ENCODE results near the gene COA8.

Gene COA8

GRCh38 chr14:103562179-103562428 lies 656 bp upstream of the COA8 start:
- peak overlapping the region; percentile 95 for H3K27ac ChIP-seq (ENCODE audit: low read depth, low read length)
- H3K4me1 ChIP-seq (ENCODE audit: control insufficient read depth, insufficient read depth, low read length): peaks cover 22% of the 10 kb centered on the region
- no peaks in the 10 kb centered on the region for H3K27me3 ChIP-seq (ENCODE audit: control insufficient read depth, insufficient read depth, low read length)
- peak overlapping the region; percentile 94 for H3K4me3 ChIP-seq (ENCODE audit: low read length)
- H3K9ac ChIP-seq (ENCODE audit: low read length): peak overlapping the region; percentile 86
- peaks cover 2% of the 10 kb centered on the region for H3K36me3 ChIP-seq (ENCODE audit: control insufficient read depth, insufficient read depth, low read length)

- Histone ChIP-seq H3K4me1 (ENCODE audit: control insufficient read depth, insufficient read depth, low read length) (peaks cover 16% of the 10 kb centered on the region), H3K36me3 (ENCODE audit: control insufficient read depth, insufficient read depth, low read length) (peaks cover under 1% of the 10 kb centered on the region), H3K27ac (ENCODE audit: low read depth, low read length) (peak overlapping the region; percentile 95), H3K9ac (ENCODE audit: low read length) (peak overlapping the region; percentile 47), H3K4me3 (ENCODE audit: low read length) (peak overlapping the region; percentile 94), H3K27me3 (ENCODE audit: control insufficient read depth, insufficient read depth, low read length) (no peaks in the 10 kb centered on the region)
Measured at GRCh38 chr14:103563226-103563620, 463 bp downstream of the COA8 start.

GRCh38 chr14:103563844-103564505 lies 1.2 kb downstream of the COA8 start:
- no peaks in the 10 kb centered on the region for H3K36me3 ChIP-seq (ENCODE audit: control insufficient read depth, insufficient read depth, low read length)
- H3K27me3 ChIP-seq (ENCODE audit: control insufficient read depth, insufficient read depth, low read length): no peaks in the 10 kb centered on the region
- H3K4me1 ChIP-seq (ENCODE audit: control insufficient read depth, insufficient read depth, low read length): peaks cover 12% of the 10 kb centered on the region
- no peak overlapping the region for H3K27ac ChIP-seq (ENCODE audit: low read depth, low read length)
- H3K9ac ChIP-seq (ENCODE audit: low read length): no peak overlapping the region
- H3K4me3 ChIP-seq (ENCODE audit: low read length): peak overlapping the region; percentile 94

GRCh38 chr14:103568952-103569351 lies 6.2 kb downstream of the COA8 start:
- no peaks in the 10 kb centered on the region for H3K27me3 ChIP-seq (ENCODE audit: control insufficient read depth, insufficient read depth, low read length)
- peaks cover 2% of the 10 kb centered on the region for H3K4me1 ChIP-seq (ENCODE audit: control insufficient read depth, insufficient read depth, low read length)
- H3K27ac ChIP-seq (ENCODE audit: low read depth, low read length): no peak overlapping the region
- no peaks in the 10 kb centered on the region for H3K36me3 ChIP-seq (ENCODE audit: control insufficient read depth, insufficient read depth, low read length)
- no peak overlapping the region for H3K9ac ChIP-seq (ENCODE audit: low read length)
- H3K4me3 ChIP-seq (ENCODE audit: low read length): no peak overlapping the region

- no peak overlapping the region for H3K4me3 ChIP-seq (ENCODE audit: low read length)
- H3K4me1 ChIP-seq (ENCODE audit: control insufficient read depth, insufficient read depth, low read length): peaks cover 2% of the 10 kb centered on the region
- no peak overlapping the region for H3K9ac ChIP-seq (ENCODE audit: low read length)
- H3K36me3 ChIP-seq (ENCODE audit: control insufficient read depth, insufficient read depth, low read length): peaks cover 4% of the 10 kb centered on the region
- no peak overlapping the region for H3K27ac ChIP-seq (ENCODE audit: low read depth, low read length)
- no peaks in the 10 kb centered on the region for H3K27me3 ChIP-seq (ENCODE audit: control insufficient read depth, insufficient read depth, low read length)
Measured at GRCh38 chr14:103569408-103569807, 6.6 kb downstream of the COA8 start.

- H3K4me3 ChIP-seq (ENCODE audit: low read length): no peak overlapping the region
- no peak overlapping the region for H3K9ac ChIP-seq (ENCODE audit: low read length)
- peaks cover 16% of the 10 kb centered on the region for H3K4me1 ChIP-seq (ENCODE audit: control insufficient read depth, insufficient read depth, low read length)
- peaks cover 10% of the 10 kb centered on the region for H3K36me3 ChIP-seq (ENCODE audit: control insufficient read depth, insufficient read depth, low read length)
- no peak overlapping the region for H3K27ac ChIP-seq (ENCODE audit: low read depth, low read length)
- H3K27me3 ChIP-seq (ENCODE audit: control insufficient read depth, insufficient read depth, low read length): no peaks in the 10 kb centered on the region
Measured at GRCh38 chr14:103574104-103574503, 11.3 kb downstream of the COA8 start.

GRCh38 chr14:103574707-103575285 lies 12.0 kb downstream of the COA8 start:
- Histone ChIP-seq H3K4me3 (ENCODE audit: low read length) (no peak overlapping the region), H3K27ac (ENCODE audit: low read depth, low read length) (peak overlapping the region; percentile 1), H3K4me1 (ENCODE audit: control insufficient read depth, insufficient read depth, low read length) (peaks cover 16% of the 10 kb centered on the region), H3K27me3 (ENCODE audit: control insufficient read depth, insufficient read depth, low read length) (no peaks in the 10 kb centered on the region), H3K36me3 (ENCODE audit: control insufficient read depth, insufficient read depth, low read length) (peaks cover 10% of the 10 kb centered on the region), H3K9ac (ENCODE audit: low read length) (no peak overlapping the region)

GRCh38 chr14:103576371-103577024 lies 13.7 kb downstream of the COA8 start:
- Histone ChIP-seq H3K9ac (ENCODE audit: low read length) (no peak overlapping the region), H3K36me3 (ENCODE audit: control insufficient read depth, insufficient read depth, low read length) (peaks cover 10% of the 10 kb centered on the region), H3K27me3 (ENCODE audit: control insufficient read depth, insufficient read depth, low read length) (no peaks in the 10 kb centered on the region), H3K4me3 (ENCODE audit: low read length) (peak overlapping the region; percentile 5), H3K27ac (ENCODE audit: low read depth, low read length) (peak overlapping the region; percentile 74), H3K4me1 (ENCODE audit: control insufficient read depth, insufficient read depth, low read length) (peaks cover 13% of the 10 kb centered on the region)

- peaks cover 13% of the 10 kb centered on the region for H3K4me1 ChIP-seq (ENCODE audit: control insufficient read depth, insufficient read depth, low read length)
- H3K9ac ChIP-seq (ENCODE audit: low read length): no peak overlapping the region
- H3K36me3 ChIP-seq (ENCODE audit: control insufficient read depth, insufficient read depth, low read length): peaks cover 10% of the 10 kb centered on the region
- no peaks in the 10 kb centered on the region for H3K27me3 ChIP-seq (ENCODE audit: control insufficient read depth, insufficient read depth, low read length)
- no peak overlapping the region for H3K4me3 ChIP-seq (ENCODE audit: low read length)
- no peak overlapping the region for H3K27ac ChIP-seq (ENCODE audit: low read depth, low read length)
Measured at GRCh38 chr14:103578401-103579075, 15.8 kb downstream of the COA8 start.

GRCh38 chr14:103581206-103581605 lies 18.4 kb downstream of the COA8 start:
- Histone ChIP-seq H3K9ac (ENCODE audit: low read length) (no peak overlapping the region), H3K4me3 (ENCODE audit: low read length) (no peak overlapping the region), H3K27me3 (ENCODE audit: control insufficient read depth, insufficient read depth, low read length) (no peaks in the 10 kb centered on the region), H3K27ac (ENCODE audit: low read depth, low read length) (no peak overlapping the region), H3K4me1 (ENCODE audit: control insufficient read depth, insufficient read depth, low read length) (peaks cover 10% of the 10 kb centered on the region), H3K36me3 (ENCODE audit: control insufficient read depth, insufficient read depth, low read length) (no peaks in the 10 kb centered on the region)

- H3K4me1 ChIP-seq (ENCODE audit: control insufficient read depth, insufficient read depth, low read length): peaks cover 1% of the 10 kb centered on the region
- H3K4me3 ChIP-seq (ENCODE audit: low read length): no peak overlapping the region
- H3K27me3 ChIP-seq (ENCODE audit: control insufficient read depth, insufficient read depth, low read length): no peaks in the 10 kb centered on the region
- H3K9ac ChIP-seq (ENCODE audit: low read length): no peak overlapping the region
- no peak overlapping the region for H3K27ac ChIP-seq (ENCODE audit: low read depth, low read length)
- H3K36me3 ChIP-seq (ENCODE audit: control insufficient read depth, insufficient read depth, low read length): no peaks in the 10 kb centered on the region
Measured at GRCh38 chr14:103581954-103582703, 19.4 kb downstream of the COA8 start.

GRCh38 chr14:103584326-103584915 lies 21.7 kb downstream of the COA8 start:
- Histone ChIP-seq H3K9ac (ENCODE audit: low read length) (no peak overlapping the region), H3K4me3 (ENCODE audit: low read length) (no peak overlapping the region), H3K27me3 (ENCODE audit: control insufficient read depth, insufficient read depth, low read length) (no peaks in the 10 kb centered on the region), H3K4me1 (ENCODE audit: control insufficient read depth, insufficient read depth, low read length) (no peaks in the 10 kb centered on the region), H3K36me3 (ENCODE audit: control insufficient read depth, insufficient read depth, low read length) (peaks cover 5% of the 10 kb centered on the region), H3K27ac (ENCODE audit: low read depth, low read length) (no peak overlapping the region)

Measured in rectal smooth muscle tissue (tissue), 1 donor.